ENCODE data around the gene ACTBL2.

ACTBL2 gene

GRCh38 chr5:57452885-57453284 is 29.7 kb downstream of the ACTBL2 start (continued):
- TF ChIP-seq ZIC2 (tag by site-specific recombination; IDR thresholded peaks at IDR 0.05) (no peak), ZNF350 (tag by site-specific recombination; IDR thresholded peaks at IDR 0.05) (no peak)

- Histone ChIP-seq H3K36me3 (ENCODE audit: control insufficient read depth in 2 of 2, insufficient read depth in 1 of 2, low read length in 2 of 2) (no peaks in the 10 kb centered on the region), H3K27ac (ENCODE audit: extremely low read depth, low read depth, low read length) (peak overlapping the region; percentile 10; the same call in 1 of the 2 replicates), H3K4me1 (ENCODE audit: control insufficient read depth, insufficient read depth, low read length) (peaks cover 20% of the 10 kb centered on the region; the same call in 1 of the 2 replicates), H3K9me3 (ENCODE audit: control insufficient read depth, insufficient read depth, low read depth, low read length) (no peaks in the 10 kb centered on the region), H3K4me3 (ENCODE audit: low read depth, low read length) (no peak overlapping the region)
- TF ChIP-seq FEZF1 (tag by site-specific recombination; IDR thresholded peaks at IDR 0.05): peak; percentile 88
- TF ChIP-seq GLIS2 (tag by site-specific recombination; IDR thresholded peaks at IDR 0.05): no peak
- POLR2A ChIA-PET: interaction anchor here (1.2 to 1.9 kb wide), 2 partner anchors 9 to 1009 kb away, joined by 3 to 9 read pairs; partner anchors contain the start of gene PLK2
- CTCF ChIA-PET: interaction anchor here (0.9 to 2.0 kb wide), 3 partner anchors 48 to 1008 kb away, joined by 3 to 6 read pairs (median 6); no protein-coding TSS in a partner anchor
Measured at GRCh38 chr5:57450991-57451876, 31.4 kb downstream of the ACTBL2 start.

- no peaks in the 10 kb centered on the region for H3K9me3 ChIP-seq (ENCODE audit: control insufficient read depth, insufficient read depth, low read depth, low read length)
- 0 out of 2 replicates have a peak overlapping the region, but pooled peaks have one; percentile 12 for H3K27ac ChIP-seq (ENCODE audit: extremely low read depth, low read depth, low read length)
- H3K4me1 ChIP-seq (ENCODE audit: control insufficient read depth, insufficient read depth, low read length): peaks cover 8% of the 10 kb centered on the region; the same call in 1 of the 2 replicates
- ChIA-PET CTCF (interaction anchor here (0.7 to 1.8 kb wide), 4 partner anchors 20 to 141 kb away, joined by 3 to 5 read pairs (median 4); no protein-coding TSS in a partner anchor), POLR2A (no interaction called here)
- TF ChIP-seq ZBTB1 (tag by site-specific recombination; IDR thresholded peaks at IDR 0.05): no peak
- no peak for TF ChIP-seq ZNF571 (tag by site-specific recombination; IDR thresholded peaks at IDR 0.05)
- TF ChIP-seq REST (tag by site-specific recombination; IDR thresholded peaks at IDR 0.05): no peak
- no peak for TF ChIP-seq ZNF747 (tag by site-specific recombination; IDR thresholded peaks at IDR 0.05)
- no peak for TF ChIP-seq ZNF133 (tag by site-specific recombination; IDR thresholded peaks at IDR 0.05)
- TF ChIP-seq ZNF138 (tag by site-specific recombination; IDR thresholded peaks at IDR 0.05; ENCODE audit: borderline replicate concordance): no peak
- TF ChIP-seq ZNF791 (tag by site-specific recombination; IDR thresholded peaks at IDR 0.05): no peak
- TF ChIP-seq ZNF112 (tag by site-specific recombination; IDR thresholded peaks at IDR 0.05): no peak
- TF ChIP-seq ZNF184 (tag by site-specific recombination; IDR thresholded peaks at IDR 0.05): no peak
- TF ChIP-seq GFI1B (tag by site-specific recombination; IDR thresholded peaks at IDR 0.05): no peak
- no peak for TF ChIP-seq ZNF610 (tag by site-specific recombination; IDR thresholded peaks at IDR 0.05; ENCODE audit: borderline replicate concordance)
- TF ChIP-seq ZNF416 (tag by site-specific recombination; IDR thresholded peaks at IDR 0.05): no peak
- no peak for TF ChIP-seq HOXA7 (CRISPR knock-in tag; IDR thresholded peaks at IDR 0.05; ENCODE audit: borderline replicate concordance)
- TF ChIP-seq ZNF350 (tag by site-specific recombination; IDR thresholded peaks at IDR 0.05): no peak
- TF ChIP-seq ZNF621 (tag by site-specific recombination; IDR thresholded peaks at IDR 0.05): no peak
- TF ChIP-seq ZNF362 (tag by site-specific recombination; IDR thresholded peaks at IDR 0.05): no peak
- TF ChIP-seq ZNF701 (tag by site-specific recombination; IDR thresholded peaks at IDR 0.05): no peak
- no peak for TF ChIP-seq ZSCAN23 (tag by site-specific recombination; IDR thresholded peaks at IDR 0.05)
- TF ChIP-seq ZNF2 (tag by site-specific recombination; IDR thresholded peaks at IDR 0.05): no peak
- no peaks in the 10 kb centered on the region for H3K36me3 ChIP-seq (ENCODE audit: control insufficient read depth in 2 of 2, insufficient read depth in 1 of 2, low read length in 2 of 2)
- H3K4me3 ChIP-seq (ENCODE audit: low read depth, low read length): no peak overlapping the region
Measured at GRCh38 chr5:57448751-57449150, 33.9 kb downstream of the ACTBL2 start.

Measured in HEK293 (cell line).